SKM-1 (cell line): ENCODE results near the gene SETD2.
"Not testable (repeated sequence)": the region's sequence is repeated elsewhere in the genome, so short reads cannot be mapped to it uniquely, and the experiment has no call there.

ENCODE experiments used
- DNase-seq: peaks from one replicate; lab custom pipeline; 2025; ENCODE audit not compliant: unreplicated experiment; lab: John Stamatoyannopoulos, UW

The SETD2 gene

GRCh38 chr3:47104259-47104658 is 59.7 kb downstream of the SETD2 start:
- DNase-seq: no peak

DNA sequence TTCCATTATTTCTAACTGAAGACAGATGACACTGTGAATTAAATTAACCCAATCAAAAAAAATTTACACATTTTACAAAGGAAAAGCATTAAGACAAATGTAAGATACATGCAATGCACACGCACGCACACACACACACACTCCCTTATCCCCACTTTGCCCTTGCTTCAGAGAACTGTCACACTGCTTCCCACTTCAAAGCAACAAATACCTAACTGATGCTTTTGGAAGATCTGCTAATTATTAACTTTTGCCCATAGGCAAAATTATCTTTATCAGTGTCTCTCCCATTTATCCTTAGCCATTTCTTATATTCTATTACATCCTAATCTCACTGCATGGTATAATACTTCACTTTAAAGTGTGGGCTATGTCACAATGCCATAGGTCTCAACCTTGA is 60.3 kb downstream of the SETD2 start:
- DNase-seq: no peak

- DNase-seq: no peak
Observed at GRCh38 chr3:47102081-47102600, 61.8 kb downstream of the SETD2 start.

DNA sequence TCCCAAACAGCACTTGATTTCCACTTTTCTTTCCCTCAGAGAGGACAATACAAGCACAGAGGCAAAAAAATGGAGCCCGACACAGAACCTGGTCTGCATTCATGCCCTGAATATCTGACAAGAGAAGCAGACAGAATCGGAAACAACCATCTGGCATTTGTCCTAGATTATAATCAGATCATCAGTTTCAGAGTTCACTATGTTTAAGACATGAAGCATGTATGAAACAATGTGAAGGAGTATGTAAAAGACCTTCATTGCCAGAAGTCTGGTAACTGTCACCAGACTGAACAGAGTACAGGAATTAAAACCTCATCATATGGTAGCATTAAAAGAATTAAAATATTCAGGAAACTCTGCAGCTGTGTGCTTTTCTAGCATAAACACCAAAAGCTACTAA is 65.0 kb downstream of the SETD2 start:
- DNase-seq: no peak

GRCh38 chr3:47097864-47098263 is 66.0 kb downstream of the SETD2 start:
- no peak for DNase-seq

GRCh38 chr3:47096959-47097358 is 67.0 kb downstream of the SETD2 start:
- no peak for DNase-seq

DNA sequence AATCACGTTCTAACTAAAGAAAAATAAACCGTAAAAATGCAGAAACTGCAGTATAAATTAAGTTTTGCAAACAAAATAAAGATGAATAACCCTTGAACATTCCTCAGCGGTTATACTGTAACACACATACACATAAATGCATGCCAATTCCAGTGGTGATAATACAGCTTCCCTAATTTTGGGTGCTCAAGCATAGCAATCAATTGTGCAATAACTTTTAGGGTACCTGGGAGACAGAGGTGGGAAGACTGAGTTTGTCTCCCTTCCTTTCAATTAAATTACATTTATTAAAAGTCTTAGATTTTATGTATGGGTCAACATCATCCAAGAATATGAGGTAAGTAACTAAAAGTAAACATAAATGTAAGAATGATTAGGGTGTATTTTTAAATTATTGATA is 71.8 kb downstream of the SETD2 start:
- DNase-seq: no peak

DNA sequence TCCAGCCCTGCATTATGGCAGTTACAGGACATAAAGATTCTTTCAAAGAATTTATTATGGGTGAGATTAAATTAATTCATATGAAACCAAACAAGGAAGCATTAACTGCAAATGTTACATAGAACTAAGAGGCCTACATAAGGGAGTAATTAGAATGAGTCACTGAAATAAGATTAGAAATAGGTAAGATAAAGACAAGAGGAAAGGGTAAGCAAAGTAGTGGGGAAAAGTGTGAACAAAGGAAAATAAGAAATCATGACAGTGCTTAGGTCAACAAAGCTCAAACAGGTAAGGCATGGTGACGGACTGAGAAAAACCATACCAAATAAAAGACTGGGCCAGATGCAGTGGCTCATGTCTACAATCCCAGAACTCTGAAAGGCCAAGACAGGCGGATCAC is 74.3 kb downstream of the SETD2 start:
- no peak for DNase-seq

DNA sequence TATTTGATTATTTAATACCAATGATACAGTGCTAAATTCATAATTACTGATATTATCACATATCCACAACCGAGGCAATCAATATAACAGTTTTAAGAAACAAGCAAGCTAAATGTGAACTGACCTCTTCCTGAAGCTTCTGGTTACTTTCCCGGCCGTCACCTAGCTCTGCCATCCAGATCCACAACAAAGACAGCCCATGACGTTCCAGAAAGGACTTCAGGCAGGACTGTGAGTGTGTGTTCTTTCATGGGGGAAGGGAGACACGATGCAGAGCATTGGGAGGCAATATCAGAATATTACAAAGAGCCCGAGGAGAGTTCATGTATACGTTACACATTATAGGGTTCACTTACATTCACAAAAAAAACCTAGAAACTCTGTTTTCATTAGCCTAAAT is 77.8 kb downstream of the SETD2 start:
- no peak for DNase-seq

- DNase-seq: peak; percentile 17
Observed at GRCh38 chr3:47083786-47084185, 80.1 kb downstream of the SETD2 start.

GRCh38 chr3:47082519-47082918 is 81.4 kb downstream of the SETD2 start:
- no peak for DNase-seq

GRCh38 chr3:47079432-47079831 is 84.5 kb downstream of the SETD2 start:
- no peak for DNase-seq

DNA sequence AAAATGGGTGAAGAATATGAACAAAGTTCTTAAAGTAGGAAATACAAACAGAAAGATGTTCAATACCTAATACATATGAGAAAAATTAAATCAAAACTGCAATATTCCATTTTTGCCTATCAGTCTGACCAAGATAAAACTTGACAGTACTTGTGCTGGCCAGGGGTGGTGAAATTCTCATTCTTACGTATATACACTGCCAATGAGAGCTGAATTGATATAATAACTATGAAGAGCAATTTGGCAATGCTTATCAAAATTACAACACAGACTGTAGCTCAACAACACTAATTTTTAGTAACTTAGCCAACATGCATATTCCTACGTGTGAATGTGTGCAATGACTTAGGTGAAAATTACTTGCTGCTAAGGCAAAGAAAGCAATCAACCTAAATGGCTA is 90.2 kb downstream of the SETD2 start:
- no peak for DNase-seq

- DNase-seq: no peak
Observed at GRCh38 chr3:47070770-47071169, 93.1 kb downstream of the SETD2 start.

DNA sequence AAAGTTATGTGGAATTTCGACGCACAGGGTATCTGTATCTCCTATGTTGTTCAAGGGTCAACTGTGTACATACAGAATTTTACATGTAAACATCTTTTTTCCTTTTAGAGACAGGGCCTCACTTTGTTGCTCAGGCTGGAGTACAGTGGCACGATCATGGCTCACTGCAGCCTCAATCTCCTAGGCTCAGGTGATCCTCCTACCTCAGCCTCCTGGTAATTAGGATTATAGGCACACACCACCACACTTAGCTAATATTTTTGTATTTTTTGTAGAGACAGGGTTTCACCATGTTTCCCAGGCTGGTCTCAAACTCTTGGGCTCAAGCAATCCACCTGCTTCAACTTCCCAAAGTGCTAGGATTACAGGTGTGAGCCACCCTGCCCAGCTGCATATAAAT is 97.7 kb downstream of the SETD2 start:
- DNase-seq: not testable (repeated sequence)

DNA sequence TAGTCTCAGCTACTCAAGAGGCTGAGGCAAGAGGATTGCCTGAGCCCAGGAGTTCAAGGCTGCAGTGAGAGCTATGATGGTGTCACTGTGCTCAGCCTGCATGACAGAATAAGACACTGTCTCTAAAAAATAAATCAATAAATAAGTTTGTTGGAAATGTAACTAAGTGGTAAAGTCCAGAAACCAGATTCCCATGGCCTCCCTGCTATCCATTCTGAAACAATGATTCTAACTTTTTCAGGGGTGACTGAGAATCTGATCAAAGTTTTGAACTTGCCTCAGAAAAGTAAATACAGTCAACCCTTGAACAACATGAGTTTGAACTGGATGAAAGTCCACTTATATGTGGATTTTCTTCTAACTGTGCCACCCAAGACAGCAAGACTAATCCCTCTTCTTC is 98.2 kb downstream of the SETD2 start:
- no peak for DNase-seq

DNA sequence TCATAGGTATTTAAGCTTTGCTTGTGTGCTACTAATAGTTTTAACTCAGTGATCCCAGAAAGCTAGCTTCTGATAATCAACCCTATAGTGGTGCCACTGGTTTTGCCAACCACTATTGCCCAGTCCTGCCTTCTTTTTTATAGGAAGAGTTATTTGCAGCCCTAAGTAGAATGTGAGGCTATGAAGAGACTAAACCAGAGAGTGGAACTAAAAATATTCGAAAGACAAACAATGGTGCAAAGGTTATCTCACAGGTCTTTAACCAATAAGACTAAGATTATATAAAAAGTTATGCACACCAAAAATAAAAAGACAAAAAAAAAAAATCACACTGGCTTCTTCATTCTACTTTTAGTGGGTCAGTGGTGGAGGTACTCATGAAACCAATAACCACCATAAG is 98.9 kb downstream of the SETD2 start:
- no peak for DNase-seq

DNA sequence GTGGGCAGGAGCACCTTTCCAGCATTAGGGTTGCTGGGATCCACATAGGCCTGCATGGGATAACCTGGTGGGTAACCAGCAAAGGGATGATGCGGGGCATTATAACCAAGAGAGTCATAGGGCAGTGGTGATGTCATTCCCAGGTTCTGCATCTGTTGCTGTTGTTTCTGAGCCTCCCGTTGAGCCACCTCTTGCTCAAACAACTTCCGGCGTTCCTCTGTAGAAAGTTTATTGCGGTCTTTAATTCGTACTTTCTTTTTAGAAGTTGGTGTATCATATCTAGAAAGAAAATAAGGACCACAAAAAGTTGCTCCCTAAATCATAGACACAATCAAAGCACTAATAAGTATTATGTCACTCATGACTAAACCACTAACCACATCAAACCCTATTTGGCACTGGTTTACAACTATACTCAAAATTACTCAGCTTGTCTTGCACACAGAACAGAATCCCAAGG is 106.7 kb downstream of the SETD2 start:
- no peak for DNase-seq

- no peak for DNase-seq
Observed at GRCh38 chr3:47056705-47057104, 107.2 kb downstream of the SETD2 start.

DNA sequence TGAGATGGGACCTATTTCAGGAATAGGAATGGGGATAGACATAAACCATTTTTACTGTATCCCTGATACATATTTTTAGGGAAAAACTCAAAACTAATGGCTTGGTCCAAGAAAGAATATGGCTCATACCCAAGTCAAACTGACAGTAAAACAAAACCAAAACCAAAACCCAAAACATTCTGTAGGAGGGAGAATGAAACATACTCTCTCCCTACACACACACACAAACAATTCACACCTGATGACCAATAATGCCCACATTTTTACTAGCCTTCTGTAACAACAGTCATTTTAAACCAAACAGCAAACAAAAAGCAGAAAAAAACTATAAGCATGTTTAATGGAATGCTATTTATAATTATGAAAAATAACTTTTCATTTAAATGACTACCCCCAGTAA is 109.5 kb downstream of the SETD2 start:
- DNase-seq: no peak

- no peak for DNase-seq
Observed at GRCh38 chr3:47047673-47048072, 116.2 kb downstream of the SETD2 start.

DNA sequence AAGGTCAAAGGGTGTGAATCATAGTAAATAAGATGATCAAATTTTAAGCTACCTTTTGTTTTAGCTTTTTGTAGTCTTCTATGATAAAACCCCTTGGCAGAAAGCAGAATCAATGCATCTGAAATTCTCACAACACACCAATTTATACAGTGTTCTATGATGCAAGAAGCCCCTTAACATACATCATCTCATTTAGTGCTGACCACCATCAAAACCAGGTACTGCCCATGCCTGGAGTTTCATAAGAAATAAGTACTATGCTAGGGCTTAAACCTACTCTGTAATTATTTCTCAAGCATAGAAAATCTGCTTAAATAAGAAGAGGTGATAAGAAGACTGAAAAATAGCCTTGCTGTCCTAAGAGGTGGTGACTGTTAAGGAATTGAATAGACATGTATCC is 116.8 kb downstream of the SETD2 start:
- no peak for DNase-seq

- no peak for DNase-seq
Observed at GRCh38 chr3:47042231-47042791, 121.6 kb downstream of the SETD2 start.
